HUES48 (cell line): Measurements from ENCODE around the gene C4BPA.

Experiments
- H3K27ac ChIP-seq: one replicate; pipeline ENCODE4 v1.7.0; 2013; ENCODE audit warnings: low read depth, low read length, inconsistent platforms
- H3K27me3 ChIP-seq: 2 replicates; pipeline ENCODE4 v1.6.1; 2013; ENCODE audit warnings: mild to moderate bottlenecking, low read length; ENCODE audit not compliant: control insufficient read depth, insufficient read depth
- H3K36me3 ChIP-seq: 2 replicates; pipeline ENCODE4 v1.6.1; 2013; ENCODE audit warnings: low read length; ENCODE audit not compliant: control insufficient read depth, insufficient read depth
- H3K4me1 ChIP-seq: 2 replicates; pipeline ENCODE4 v1.6.1; 2013; ENCODE audit warnings: mild to moderate bottlenecking, low read length; ENCODE audit not compliant: control insufficient read depth, insufficient read depth
- H3K4me3 ChIP-seq: 2 replicates; pipeline ENCODE4 v1.5.1; 2013; ENCODE audit warnings: mild to moderate bottlenecking, low read depth, low read length
- H3K9ac ChIP-seq: 2 replicates; pipeline ENCODE4 v1.6.1; 2013; ENCODE audit warnings: mild to moderate bottlenecking, low read depth, low read length, moderate library complexity
- H3K9me3 ChIP-seq: 2 replicates; pipeline ENCODE4 v1.6.1; 2013; ENCODE audit warnings: low read length; ENCODE audit not compliant: control insufficient read depth, insufficient read depth

The C4BPA gene

GRCh38 chr1:207128336-207128921, 24.4 kb downstream of the C4BPA start:
- Histone ChIP-seq H3K36me3 (no peaks in the 10 kb centered on the region), H3K4me1 (0 out of 2 replicates have a peak, but pooled peaks cover 4% of the 10 kb centered on the region), H3K27me3 (no peaks in the 10 kb centered on the region), H3K4me3 (no peak overlapping the region), H3K9me3 (no peaks in the 10 kb centered on the region; the same call in 1 of the 2 replicates), H3K9ac (no peak overlapping the region), H3K27ac (no peak overlapping the region)

- H3K9ac ChIP-seq: no peak overlapping the region
- no peak overlapping the region for H3K27ac ChIP-seq
- no peaks in the 10 kb centered on the region; the same call in 1 of the 2 replicates for H3K9me3 ChIP-seq
Measured at GRCh38 chr1:207129053-207129452, 25.0 kb downstream of the C4BPA start.

GRCh38 chr1:207130252-207131036, 26.4 kb downstream of the C4BPA start:
- 0 out of 2 replicates have a peak, but pooled peaks cover 4% of the 10 kb centered on the region for H3K4me1 ChIP-seq
- no peaks in the 10 kb centered on the region for H3K36me3 ChIP-seq
- no peaks in the 10 kb centered on the region for H3K27me3 ChIP-seq
- no peak overlapping the region for H3K9ac ChIP-seq
- H3K9me3 ChIP-seq: no peaks in the 10 kb centered on the region; the same call in 1 of the 2 replicates
- no peak overlapping the region for H3K27ac ChIP-seq
- H3K4me3 ChIP-seq: no peak overlapping the region

More at GRCh38 chr1:207129053-207129452, 25.0 kb downstream of the C4BPA start:
- Histone ChIP-seq H3K36me3 (no peaks in the 10 kb centered on the region), H3K4me1 (0 out of 2 replicates have a peak, but pooled peaks cover 4% of the 10 kb centered on the region), H3K27me3 (no peaks in the 10 kb centered on the region), H3K4me3 (no peak overlapping the region)

- H3K4me1 ChIP-seq: 0 out of 2 replicates have a peak, but pooled peaks cover 4% of the 10 kb centered on the region
- H3K9ac ChIP-seq: no peak overlapping the region
- H3K4me3 ChIP-seq: no peak overlapping the region
- H3K27me3 ChIP-seq: no peaks in the 10 kb centered on the region
- H3K27ac ChIP-seq: no peak overlapping the region
- H3K36me3 ChIP-seq: no peaks in the 10 kb centered on the region
- no peaks in the 10 kb centered on the region; the same call in 1 of the 2 replicates for H3K9me3 ChIP-seq
Measured at GRCh38 chr1:207131163-207131562, 27.1 kb downstream of the C4BPA start.

- no peaks in the 10 kb centered on the region for H3K36me3 ChIP-seq
- H3K27ac ChIP-seq: no peak overlapping the region
- no peak overlapping the region for H3K4me3 ChIP-seq
- no peaks in the 10 kb centered on the region for H3K9me3 ChIP-seq
- no peaks in the 10 kb centered on the region for H3K27me3 ChIP-seq
- H3K9ac ChIP-seq: no peak overlapping the region
- H3K4me1 ChIP-seq: no peaks in the 10 kb centered on the region
Measured at GRCh38 chr1:207134581-207134980, 30.5 kb downstream of the C4BPA start.

- Histone ChIP-seq H3K36me3 (no peaks in the 10 kb centered on the region), H3K27me3 (no peaks in the 10 kb centered on the region), H3K9me3 (no peaks in the 10 kb centered on the region), H3K4me1 (no peaks in the 10 kb centered on the region), H3K9ac (no peak overlapping the region), H3K27ac (no peak overlapping the region), H3K4me3 (no peak overlapping the region)
Measured at GRCh38 chr1:207139616-207140015, 35.6 kb downstream of the C4BPA start.

GRCh38 chr1:207140536-207140935, 36.5 kb downstream of the C4BPA start:
- Histone ChIP-seq H3K4me1 (no peaks in the 10 kb centered on the region), H3K36me3 (no peaks in the 10 kb centered on the region), H3K9ac (no peak overlapping the region), H3K9me3 (no peaks in the 10 kb centered on the region), H3K27me3 (no peaks in the 10 kb centered on the region), H3K27ac (no peak overlapping the region), H3K4me3 (no peak overlapping the region)

GRCh38 chr1:207145401-207146058, 41.5 kb downstream of the C4BPA start:
- Histone ChIP-seq H3K9me3 (no peaks in the 10 kb centered on the region), H3K4me1 (no peaks in the 10 kb centered on the region), H3K36me3 (no peaks in the 10 kb centered on the region), H3K27ac (no peak overlapping the region), H3K4me3 (no peak overlapping the region), H3K9ac (no peak overlapping the region), H3K27me3 (no peaks in the 10 kb centered on the region)

- no peaks in the 10 kb centered on the region for H3K36me3 ChIP-seq
- no peaks in the 10 kb centered on the region for H3K9me3 ChIP-seq
- H3K4me3 ChIP-seq: no peak overlapping the region
- no peaks in the 10 kb centered on the region for H3K27me3 ChIP-seq
- no peak overlapping the region for H3K9ac ChIP-seq
- no peaks in the 10 kb centered on the region for H3K4me1 ChIP-seq
- H3K27ac ChIP-seq: no peak overlapping the region
Measured at GRCh38 chr1:207151920-207152319, 47.9 kb downstream of the C4BPA start.

- Histone ChIP-seq H3K4me3 (no peak overlapping the region), H3K27me3 (no peaks in the 10 kb centered on the region), H3K36me3 (no peaks in the 10 kb centered on the region), H3K9ac (no peak overlapping the region), H3K4me1 (no peaks in the 10 kb centered on the region), H3K9me3 (peaks cover 2% of the 10 kb centered on the region; the same call in 1 of the 2 replicates), H3K27ac (no peak overlapping the region)
Measured at GRCh38 chr1:207152792-207153468, 48.9 kb downstream of the C4BPA start.
